Cardiac fibroblast (primary cell): ENCODE measurements around the gene ZNF513.

Source experiments
- DNase-seq, 2 donors: peaks; one replicate each; pipeline versions ENCODE4 v3.0.0 to v3.0.0-alpha.2; 2010; ENCODE audit warnings: low read depth in 2 of 2
- H3K4me3 ChIP-seq, 2 donors: replicated peaks in 1 of 2; 1 replicate in 1 of 2; 2 replicates in 1 of 2; pipeline ENCODE4 v1.5.1; 2011; ENCODE audit warnings: low read depth in 2 of 2, low read length in 2 of 2, mild to moderate bottlenecking in 2 of 2, moderate library complexity in 1 of 2
- TF ChIP-seq, protein P1 (sequence below): IDR thresholded peaks from one replicate; pipeline ENCODE4 v1.5.1; 2011; ENCODE audit warnings: low read depth, mild to moderate bottlenecking, low read length, inconsistent platforms

Gene ZNF513

DNA sequence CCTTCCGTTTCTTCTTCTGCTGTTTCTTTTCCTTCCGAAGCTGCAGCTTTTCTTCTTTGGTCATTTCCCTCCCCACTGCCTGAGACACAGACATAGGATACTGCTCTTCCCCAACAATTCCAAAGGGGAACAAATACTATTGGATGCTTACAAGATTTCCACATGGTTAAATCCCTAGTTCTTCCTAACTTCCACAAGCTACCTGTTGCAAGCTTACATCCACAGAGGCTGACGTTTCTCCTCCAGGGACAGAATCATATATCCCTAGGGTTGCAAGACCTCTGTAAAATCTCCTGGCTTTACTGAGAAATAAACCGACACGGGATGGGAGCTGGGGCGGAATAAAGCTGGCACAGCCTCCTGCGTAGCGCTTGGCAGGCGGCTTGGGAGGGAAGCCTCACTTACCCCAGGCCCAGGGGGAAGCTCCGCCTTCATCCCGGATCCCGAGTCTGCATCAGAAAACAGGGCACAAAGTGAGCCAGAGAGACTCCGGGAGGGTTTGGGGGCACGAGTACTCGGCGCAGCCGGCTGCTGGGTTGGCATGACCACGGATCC is 11.0 kb downstream of the ZNF513 start:
- DNase-seq: peak; percentile 56 to 70
- peak overlapping the region; percentile 98 to 99 for H3K4me3 ChIP-seq
- TF ChIP-seq, protein P1, sequence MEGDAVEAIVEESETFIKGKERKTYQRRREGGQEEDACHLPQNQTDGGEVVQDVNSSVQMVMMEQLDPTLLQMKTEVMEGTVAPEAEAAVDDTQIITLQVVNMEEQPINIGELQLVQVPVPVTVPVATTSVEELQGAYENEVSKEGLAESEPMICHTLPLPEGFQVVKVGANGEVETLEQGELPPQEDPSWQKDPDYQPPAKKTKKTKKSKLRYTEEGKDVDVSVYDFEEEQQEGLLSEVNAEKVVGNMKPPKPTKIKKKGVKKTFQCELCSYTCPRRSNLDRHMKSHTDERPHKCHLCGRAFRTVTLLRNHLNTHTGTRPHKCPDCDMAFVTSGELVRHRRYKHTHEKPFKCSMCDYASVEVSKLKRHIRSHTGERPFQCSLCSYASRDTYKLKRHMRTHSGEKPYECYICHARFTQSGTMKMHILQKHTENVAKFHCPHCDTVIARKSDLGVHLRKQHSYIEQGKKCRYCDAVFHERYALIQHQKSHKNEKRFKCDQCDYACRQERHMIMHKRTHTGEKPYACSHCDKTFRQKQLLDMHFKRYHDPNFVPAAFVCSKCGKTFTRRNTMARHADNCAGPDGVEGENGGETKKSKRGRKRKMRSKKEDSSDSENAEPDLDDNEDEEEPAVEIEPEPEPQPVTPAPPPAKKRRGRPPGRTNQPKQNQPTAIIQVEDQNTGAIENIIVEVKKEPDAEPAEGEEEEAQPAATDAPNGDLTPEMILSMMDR: no peak

DNA sequence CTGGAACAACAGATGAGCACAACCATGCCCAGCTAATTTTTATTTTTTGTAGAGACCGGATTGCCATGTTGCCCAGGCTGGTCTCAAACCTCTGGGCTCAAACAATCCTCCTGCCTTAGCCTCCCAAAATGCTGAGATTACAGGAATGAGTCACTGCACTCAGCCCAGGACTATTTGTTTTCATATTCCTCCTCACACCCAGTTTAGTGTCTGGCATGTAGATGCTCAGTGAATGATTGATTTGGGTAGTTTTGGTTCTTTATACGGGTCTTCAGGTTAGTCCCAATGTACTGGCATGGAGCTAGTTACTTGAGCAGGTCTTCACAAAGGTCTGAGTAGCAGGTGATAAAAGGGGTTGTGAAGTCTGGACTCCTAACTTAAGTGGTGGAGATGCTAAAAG is 16.6 kb downstream of the ZNF513 start:
- TF ChIP-seq, protein P1: no peak
- H3K4me3 ChIP-seq: no peak overlapping the region
- no peak for DNase-seq

DNA sequence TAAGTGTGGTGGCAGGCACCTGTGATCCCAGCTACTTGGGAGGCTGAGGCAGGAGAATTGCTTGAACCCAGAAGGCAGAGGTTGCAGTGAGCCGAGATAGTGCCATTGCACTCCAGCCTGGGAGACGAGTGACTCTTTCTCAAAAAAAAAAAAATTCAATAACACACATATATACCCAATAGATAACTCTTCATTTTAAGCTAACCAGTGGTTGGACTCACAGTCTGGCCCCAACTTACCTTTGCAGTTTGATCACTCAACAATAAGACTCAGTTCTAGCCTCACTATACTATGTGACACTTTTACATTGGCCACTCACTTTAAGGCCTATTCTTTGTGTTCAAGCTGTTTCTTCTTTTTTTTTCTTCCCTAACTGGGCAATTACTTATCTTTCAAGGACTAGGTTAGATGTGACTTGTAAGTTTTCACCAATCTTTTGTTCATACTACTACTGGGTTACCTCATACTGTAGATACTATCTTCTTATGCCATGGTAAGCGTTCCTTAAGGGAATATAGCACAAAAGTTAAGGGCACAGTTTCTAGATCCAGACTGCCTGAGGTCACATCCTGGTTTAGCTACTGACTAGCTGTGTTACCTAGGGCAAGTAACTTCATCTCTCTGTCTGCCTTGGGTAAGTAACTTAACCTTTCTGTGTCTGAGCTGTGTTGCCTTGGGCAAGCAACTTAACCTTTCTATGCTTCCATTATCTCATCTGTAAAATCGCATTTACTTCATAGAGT is 17.7 kb downstream of the ZNF513 start:
- no peak overlapping the region for H3K4me3 ChIP-seq
- TF ChIP-seq, protein P1: no peak
- DNase-seq: no peak

DNA sequence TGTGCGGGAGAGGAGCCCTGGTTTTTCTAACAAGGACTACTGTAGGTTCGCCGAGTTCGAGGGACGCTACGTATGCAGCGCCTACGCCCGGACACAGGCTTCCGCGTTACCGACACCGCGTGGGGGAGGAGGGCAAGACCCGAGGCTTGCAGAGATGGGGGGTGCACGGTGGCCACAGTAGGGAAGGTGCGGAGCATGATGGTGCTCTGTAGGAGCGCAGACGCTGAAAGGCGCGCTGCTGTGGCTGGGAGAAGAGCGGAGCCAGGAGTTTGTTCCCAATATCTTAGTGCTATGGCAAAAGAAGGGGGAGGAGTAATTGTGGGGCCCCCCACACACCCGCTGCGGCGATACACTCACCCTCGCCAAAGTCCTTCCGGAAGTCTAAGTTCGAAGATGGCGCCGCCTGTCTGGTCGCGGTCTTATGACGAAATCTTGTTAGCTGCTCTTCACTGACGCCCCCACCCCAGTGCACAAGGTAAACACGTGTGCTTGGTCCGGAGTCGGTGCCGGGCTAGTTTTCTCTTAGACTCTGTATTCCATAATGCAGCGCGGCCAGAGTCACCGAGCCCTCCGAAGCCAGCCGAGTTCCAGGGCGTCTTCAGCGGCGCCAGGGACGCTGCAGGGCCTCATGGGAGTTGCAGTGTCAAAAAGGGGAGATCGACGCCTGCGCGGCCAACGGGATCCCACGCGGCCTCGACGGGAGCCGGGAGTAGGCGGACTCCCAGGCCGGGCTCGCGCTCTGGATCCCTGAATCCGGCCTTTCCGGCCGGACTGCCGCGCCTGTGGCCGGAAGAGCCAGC is 24.0 kb downstream of the ZNF513 start, which contains the start of gene GTF3C2:
Gene GTF3C2, minus strand, starts transcription at position 383 of the 800 bp plus-strand sequence. CDS start 13,210 bp downstream, outside the sequence.
- TF ChIP-seq, protein P1: no peak
- DNase-seq: peak; percentile 97 to 99

DNA sequence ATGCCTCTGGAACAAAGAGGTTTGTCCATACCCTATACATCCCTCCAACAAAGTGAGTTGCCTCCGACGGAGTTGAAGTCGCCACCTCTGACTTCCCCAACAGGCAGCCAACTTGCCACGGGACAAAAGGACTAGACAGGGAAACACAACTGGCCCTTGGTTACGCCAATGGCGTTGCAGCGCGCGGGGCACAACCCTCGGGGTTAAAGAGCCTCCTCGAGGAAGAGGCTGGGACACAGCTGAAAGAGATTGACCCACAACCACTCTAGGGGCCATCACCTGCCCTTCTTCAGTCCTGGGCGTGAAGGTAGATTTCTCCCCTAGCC is 24.5 kb downstream of the ZNF513 start:
- TF ChIP-seq, protein P1: no peak
- H3K4me3 ChIP-seq: peak overlapping the region; percentile 98
- peak; percentile 63 to 64 for DNase-seq

More for the DNA sequence above, 24.0 kb downstream of the ZNF513 start, which contains the start of gene GTF3C2:
- H3K4me3 ChIP-seq: peak within 1 kb of the TSS; percentile 98

DNA sequence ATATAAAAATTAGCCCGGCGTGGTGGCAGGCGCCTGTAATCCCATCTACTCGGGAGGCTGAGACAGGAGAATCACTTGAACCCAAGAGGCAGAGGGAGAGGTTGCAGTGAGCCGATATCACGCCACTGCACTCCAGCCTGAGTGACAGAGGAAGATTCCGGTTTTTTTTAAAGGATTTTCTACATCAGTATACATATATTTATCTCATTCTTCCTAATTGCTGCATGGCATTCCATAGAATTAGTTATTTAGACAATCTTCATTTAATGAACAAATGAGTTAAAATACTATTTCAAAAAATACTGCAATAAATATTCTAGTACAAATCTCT is 26.0 kb downstream of the ZNF513 start:
- TF ChIP-seq, protein P1: no peak
- no peak overlapping the region for H3K4me3 ChIP-seq

More for the DNA sequence above, 26.0 kb downstream of the ZNF513 start:
- no peak for DNase-seq
